OCI-LY7 (cell line): ENCODE measurements around the gene ARHGAP4. TPM values are rescaled to one million over a fixed set of nuclear protein-coding genes. Genes with fewer than 3 reads are reported as not detected.

ENCODE experiments used
- BruUV-seq: library from RNA; stranded (reverse); fragments of 400-500 nt; replicated peaks from 2 replicates; lab custom pipeline; 2021; lab: Mats Ljungman, UMichigan
- CTCF ChIA-PET: fragments of 300-600 bp; sonication (Branson Sonifier 250); formaldehyde crosslinking; loops from one replicate; lab custom pipeline; 2022; ENCODE audit warnings: antibody characterized with exemption; ENCODE audit not compliant: unreplicated experiment; lab: Charles Lee
- POLR2A ChIA-PET: fragments of 300-600 bp; sonication (Branson Sonifier 250); formaldehyde crosslinking; loops from one replicate; lab custom pipeline; 2022; ENCODE audit warnings: antibody characterized with exemption; lab: Charles Lee
- DNase-seq: peaks from one replicate; pipeline ENCODE4 v3.0.0-alpha.2; 2015; ENCODE audit warnings: low spot score
- H2AFZ ChIP-seq: fragments of 200-600 bp; sonication (generic), shearing (Covaris generic); 2 replicates; pipeline ENCODE4 v1.6.1; 2014; ENCODE audit warnings: mild to moderate bottlenecking, antibody characterized with exemption, low read length, moderate library complexity
- H3K27ac ChIP-seq: fragments of 200-600 bp; sonication (generic); 2 replicates; pipeline ENCODE4 v1.5.1; 2014; ENCODE audit warnings: mixed run types, low read depth, mild to moderate bottlenecking, moderate library complexity, low read length, inconsistent platforms; ENCODE audit not compliant: poor library complexity, severe bottlenecking
- H3K36me3 ChIP-seq: fragments of 200-600 bp; sonication (generic); 2 replicates; pipeline ENCODE4 v1.6.1; 2014; ENCODE audit warnings: mild to moderate bottlenecking, antibody characterized with exemption, low read length, moderate library complexity, mixed read lengths; ENCODE audit not compliant: insufficient read depth
- H3K4me1 ChIP-seq: fragments of 200-600 bp; sonication (generic); 2 replicates; pipeline ENCODE4 v1.5.1; 2014; ENCODE audit warnings: mild to moderate bottlenecking, low read length; ENCODE audit not compliant: insufficient read depth, poor library complexity, severe bottlenecking
- H3K4me2 ChIP-seq: fragments of 200-600 bp; sonication (generic); 2 replicates; pipeline ENCODE4 v1.6.1; 2014; ENCODE audit warnings: mild to moderate bottlenecking, low read length
- H3K4me3 ChIP-seq: fragments of 200-600 bp; sonication (generic); 2 replicates; pipeline ENCODE4 v1.5.1; 2014; ENCODE audit warnings: mild to moderate bottlenecking, low read depth, low read length; ENCODE audit not compliant: poor library complexity, severe bottlenecking
- H3K79me2 ChIP-seq: fragments of 200-600 bp; sonication (generic); 2 replicates; pipeline ENCODE4 v1.6.1; 2016; ENCODE audit warnings: low read depth, mild to moderate bottlenecking, low read length, moderate library complexity, mixed read lengths; ENCODE audit not compliant: insufficient read depth
- H3K9me2 ChIP-seq: fragments of 200-600 bp; sonication (generic); 2 replicates; pipeline ENCODE4 v1.6.1; 2016; ENCODE audit warnings: mild to moderate bottlenecking, low read length, mixed read lengths; ENCODE audit not compliant: insufficient read depth
- H3K9me3 ChIP-seq: fragments of 200-600 bp; sonication (generic); 2 replicates; pipeline ENCODE4 v1.6.1; 2014; ENCODE audit warnings: mild to moderate bottlenecking, mixed run types, low read length, mixed read lengths
- H4K20me1 ChIP-seq: fragments of 200-600 bp; sonication (generic); 2 replicates; pipeline ENCODE4 v1.6.1; 2014; ENCODE audit warnings: mild to moderate bottlenecking, antibody characterized with exemption, low read length, moderate library complexity, mixed read lengths; ENCODE audit not compliant: insufficient read depth
- EZH2phosphoT487 ChIP-seq: fragments of 200-600 bp; sonication (generic); IDR thresholded peaks from 2 replicates; pipeline ENCODE4 v1.6.1; 2018; ENCODE audit warnings: low read depth, borderline replicate concordance, mild to moderate bottlenecking, mixed run types, antibody characterized with exemption, low read length, moderate library complexity, mixed read lengths
- intact Hi-C: fragments of 100-400 bp; cut with micrococcal nuclease; formaldehyde crosslinking; loops from one replicate; pipeline ENCODE4 v1.10.0; 2022; ENCODE audit not compliant: unreplicated experiment
- total RNA-seq, 2 experiments: library from RNA; depleted of rRNA in 1 of 2; stranded (reverse); fragments of >200 nt in 1 of 2; shearing (Covaris generic) in 1 of 2; gene quantifications; 2 replicates each; pipeline ENCODE4 v1.2.3, GENCODE V29; 2014 to 2022
- TF ChIP-seq, protein P1 (sequence below): fragments of 200-600 bp; sonication (generic); conservative IDR thresholded peaks from 2 replicates; pipeline ENCODE4 v1.5.1; 2014; ENCODE audit warnings: mild to moderate bottlenecking, antibody characterized with exemption, low read length, moderate library complexity, mixed read lengths

ARHGAP4 gene
- total RNA-seq, 2 experiments from 2014 or later = 126 to 128 TPM

DNA sequence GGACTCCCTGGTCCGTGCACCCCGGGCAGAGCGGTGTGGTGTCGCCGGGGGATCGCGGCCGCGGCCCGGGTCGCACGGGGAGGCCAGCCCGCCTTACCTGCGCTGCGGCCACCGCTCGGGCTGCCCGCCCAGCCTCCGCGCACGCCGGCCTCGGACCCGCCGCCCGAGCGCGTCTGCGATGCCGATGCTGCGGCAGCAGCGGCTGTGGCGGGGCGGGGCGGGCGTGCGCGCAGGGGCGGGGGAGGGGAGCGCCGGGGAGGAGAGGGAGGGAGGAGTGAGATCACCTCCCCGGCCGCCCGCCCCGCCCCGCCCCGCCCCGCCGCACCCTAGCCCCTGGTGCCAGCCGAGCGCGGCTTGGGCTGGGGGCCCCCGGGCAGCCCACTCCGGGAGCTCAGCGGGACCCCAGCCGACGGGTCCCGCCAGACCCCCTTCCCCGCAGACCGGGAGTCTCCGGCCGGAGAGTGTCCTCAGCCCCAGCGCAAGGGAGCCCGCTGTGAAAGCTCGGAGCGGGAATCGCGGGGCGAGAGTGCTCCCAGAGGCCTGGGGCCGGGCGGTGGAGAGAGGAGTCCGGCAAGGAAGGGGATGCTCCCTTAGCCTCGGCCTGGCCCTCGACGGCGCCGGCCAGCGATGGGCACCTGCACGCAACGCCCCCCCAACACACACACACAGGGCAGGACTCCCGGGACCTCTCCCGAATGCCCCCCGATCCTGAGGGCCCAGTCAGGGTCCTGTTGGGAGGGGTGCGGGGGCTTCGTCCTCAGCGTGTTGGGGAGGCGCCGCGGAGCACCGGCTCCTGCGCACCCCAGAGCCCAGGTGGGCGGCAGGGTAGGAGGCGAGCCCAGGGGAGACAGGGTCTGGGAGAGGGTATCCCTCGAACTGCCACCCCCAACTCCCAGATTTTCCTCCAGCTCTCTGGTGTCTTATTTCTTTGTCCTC, 39.8 kb downstream of the ARHGAP4 start, which contains the start of gene L1CAM:
L1CAM (minus strand) TSS at position 206 of the 936 bp plus-strand sequence. CDS start 10,337 bp downstream, outside the sequence.
- no peak for TF ChIP-seq EZH2phosphoT487
- TF ChIP-seq, protein P1, sequence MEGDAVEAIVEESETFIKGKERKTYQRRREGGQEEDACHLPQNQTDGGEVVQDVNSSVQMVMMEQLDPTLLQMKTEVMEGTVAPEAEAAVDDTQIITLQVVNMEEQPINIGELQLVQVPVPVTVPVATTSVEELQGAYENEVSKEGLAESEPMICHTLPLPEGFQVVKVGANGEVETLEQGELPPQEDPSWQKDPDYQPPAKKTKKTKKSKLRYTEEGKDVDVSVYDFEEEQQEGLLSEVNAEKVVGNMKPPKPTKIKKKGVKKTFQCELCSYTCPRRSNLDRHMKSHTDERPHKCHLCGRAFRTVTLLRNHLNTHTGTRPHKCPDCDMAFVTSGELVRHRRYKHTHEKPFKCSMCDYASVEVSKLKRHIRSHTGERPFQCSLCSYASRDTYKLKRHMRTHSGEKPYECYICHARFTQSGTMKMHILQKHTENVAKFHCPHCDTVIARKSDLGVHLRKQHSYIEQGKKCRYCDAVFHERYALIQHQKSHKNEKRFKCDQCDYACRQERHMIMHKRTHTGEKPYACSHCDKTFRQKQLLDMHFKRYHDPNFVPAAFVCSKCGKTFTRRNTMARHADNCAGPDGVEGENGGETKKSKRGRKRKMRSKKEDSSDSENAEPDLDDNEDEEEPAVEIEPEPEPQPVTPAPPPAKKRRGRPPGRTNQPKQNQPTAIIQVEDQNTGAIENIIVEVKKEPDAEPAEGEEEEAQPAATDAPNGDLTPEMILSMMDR = no peak
- Histone ChIP-seq H3K36me3 (no peaks in the 10 kb centered on the region), H3K9me3 (no peaks in the 10 kb centered on the region), H3K79me2 (no peaks in the 10 kb centered on the region), H4K20me1 (no peaks in the 10 kb centered on the region), H3K27ac (no peak within 1 kb of the TSS), H3K4me3 (no peak within 1 kb of the TSS), H3K4me1 (no peaks in the 10 kb centered on the region), H3K4me2 (no peak within 1 kb of the TSS), H3K9me2 (no peaks in the 10 kb centered on the region), H2AFZ (no peak within 1 kb of the TSS)
- intact Hi-C loops = loop anchor here (10.0 kb wide), 1 partner anchor 61 kb away; no protein-coding TSS in a partner anchor
- BruUV-seq = no TSS peak
- no peak for DNase-seq
- ChIA-PET POLR2A (no interaction called here), CTCF (no interaction called here)

DNA sequence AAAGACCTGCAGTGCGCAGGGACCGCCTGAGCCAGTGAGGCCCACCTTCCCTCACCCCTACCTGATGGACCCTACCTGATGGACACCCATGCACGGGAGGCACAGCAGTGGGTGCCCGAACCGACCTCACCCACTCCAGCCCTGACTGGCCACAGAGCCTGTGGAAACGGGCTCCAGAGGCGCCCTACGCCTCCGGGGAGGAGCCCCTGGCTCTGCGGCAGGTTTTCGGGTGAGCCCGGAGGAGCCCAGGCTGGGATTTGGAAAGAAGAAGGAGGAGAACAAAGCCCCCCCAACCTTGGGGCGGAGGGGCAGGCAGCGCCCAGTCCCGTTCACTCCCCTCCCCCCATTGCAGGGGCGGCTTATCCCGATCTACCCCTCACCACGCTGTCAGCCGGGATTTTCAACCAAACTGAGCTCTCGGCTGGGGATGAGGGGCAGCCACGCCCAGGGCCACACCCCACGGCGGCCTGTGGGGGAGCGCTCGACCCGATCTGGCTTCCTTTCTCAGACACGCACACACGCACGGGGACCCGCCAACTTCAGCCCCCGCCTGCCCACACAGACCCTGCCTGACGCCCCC, 40.8 kb downstream of the ARHGAP4 start:
- no peaks in the 10 kb centered on the region for H3K36me3 ChIP-seq
- H3K4me2 ChIP-seq = no peak overlapping the region
- TF ChIP-seq, protein P1 = no peak
- TF ChIP-seq EZH2phosphoT487 = no peak
- no peak overlapping the region for H2AFZ ChIP-seq
- no peaks in the 10 kb centered on the region for H3K4me1 ChIP-seq
- POLR2A ChIA-PET = no interaction called here
- H3K9me2 ChIP-seq = no peaks in the 10 kb centered on the region
- H3K9me3 ChIP-seq = no peaks in the 10 kb centered on the region
- intact Hi-C loops = loop anchor here (10.0 kb wide), 1 partner anchor 60 kb away; no protein-coding TSS in a partner anchor
- no TSS peak for BruUV-seq
- no peaks in the 10 kb centered on the region for H4K20me1 ChIP-seq
- CTCF ChIA-PET = no interaction called here
- no peak overlapping the region for H3K27ac ChIP-seq
- H3K79me2 ChIP-seq = no peaks in the 10 kb centered on the region
- no peak for DNase-seq
- H3K4me3 ChIP-seq = no peak overlapping the region
